Transverse colon (tissue), 3 donors: Measurements from ENCODE around the gene WASF2.

Source experiments
- EP300 ChIP-seq: sonication (generic); formaldehyde crosslinking; IDR thresholded peaks from one replicate; pipeline ENCODE4 v1.6.1; 2017; ENCODE audit warnings: antibody characterized with exemption, low read depth
- TF ChIP-seq, protein P1 (sequence below), 5 experiments: fragments of 200-600 bp in 3 of 5; fragments of 450-650 bp in 2 of 5; sonication (generic) in 3 of 5; IDR thresholded peaks; 1 replicate in 2 of 5; 2 replicates in 3 of 5; pipeline ENCODE4 v1.5.1; 2016 to 2017; ENCODE audit warnings: antibody characterized with exemption in 5 of 5, inconsistent platforms in 3 of 5, mild to moderate bottlenecking in 2 of 5, moderate library complexity in 1 of 5

DNA sequence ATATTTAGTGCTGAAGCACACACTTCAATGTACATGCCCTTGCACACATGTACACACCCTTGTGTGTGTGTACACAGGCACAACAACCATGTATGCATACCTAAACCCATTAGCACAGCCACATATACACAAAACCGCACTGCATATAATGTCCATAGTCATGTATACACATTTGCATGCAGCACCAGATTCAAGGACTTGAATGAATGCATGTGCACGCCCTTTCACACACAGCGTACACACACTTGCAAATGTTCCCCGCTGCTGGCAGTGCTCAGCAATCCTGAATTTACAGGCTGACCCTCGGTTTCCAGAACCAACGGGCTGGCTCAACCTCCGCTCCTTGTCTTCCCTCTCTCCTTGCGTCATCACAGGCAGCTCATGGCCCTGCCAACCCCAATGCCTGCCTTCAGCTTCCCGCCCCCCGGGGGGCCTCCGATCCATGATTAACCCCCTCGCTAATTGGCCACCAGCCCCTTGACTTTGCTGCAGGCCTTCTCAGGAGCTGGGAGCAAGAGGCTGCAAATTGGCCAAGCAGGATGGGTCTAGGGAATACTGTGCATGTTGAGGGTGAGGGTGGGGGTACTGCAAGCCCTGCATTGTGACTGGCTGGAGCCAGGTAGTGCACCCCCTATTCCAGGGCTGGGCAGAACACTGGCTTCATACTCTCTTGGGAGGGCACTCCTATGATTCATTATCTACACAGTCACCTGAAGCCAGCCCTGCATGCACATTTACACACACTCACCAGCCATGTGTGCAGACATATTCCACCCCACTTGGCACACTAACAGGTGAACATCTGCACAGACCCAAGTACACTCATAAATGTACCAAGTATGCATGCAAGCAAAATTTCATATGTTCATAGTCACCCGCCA is 89.6 kb downstream of the WASF2 start:
- TF ChIP-seq, protein P1, sequence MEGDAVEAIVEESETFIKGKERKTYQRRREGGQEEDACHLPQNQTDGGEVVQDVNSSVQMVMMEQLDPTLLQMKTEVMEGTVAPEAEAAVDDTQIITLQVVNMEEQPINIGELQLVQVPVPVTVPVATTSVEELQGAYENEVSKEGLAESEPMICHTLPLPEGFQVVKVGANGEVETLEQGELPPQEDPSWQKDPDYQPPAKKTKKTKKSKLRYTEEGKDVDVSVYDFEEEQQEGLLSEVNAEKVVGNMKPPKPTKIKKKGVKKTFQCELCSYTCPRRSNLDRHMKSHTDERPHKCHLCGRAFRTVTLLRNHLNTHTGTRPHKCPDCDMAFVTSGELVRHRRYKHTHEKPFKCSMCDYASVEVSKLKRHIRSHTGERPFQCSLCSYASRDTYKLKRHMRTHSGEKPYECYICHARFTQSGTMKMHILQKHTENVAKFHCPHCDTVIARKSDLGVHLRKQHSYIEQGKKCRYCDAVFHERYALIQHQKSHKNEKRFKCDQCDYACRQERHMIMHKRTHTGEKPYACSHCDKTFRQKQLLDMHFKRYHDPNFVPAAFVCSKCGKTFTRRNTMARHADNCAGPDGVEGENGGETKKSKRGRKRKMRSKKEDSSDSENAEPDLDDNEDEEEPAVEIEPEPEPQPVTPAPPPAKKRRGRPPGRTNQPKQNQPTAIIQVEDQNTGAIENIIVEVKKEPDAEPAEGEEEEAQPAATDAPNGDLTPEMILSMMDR (IDR thresholded peaks at IDR 0.05): no peak
- no peak for TF ChIP-seq EP300
